Neural cell (in vitro differentiated cells): Measurements from ENCODE around the gene GPR65.

ENCODE experiments used
- CTCF ChIP-seq: fragments of 450-650 bp; IDR thresholded peaks from 2 replicates; pipeline ENCODE4 v1.5.1; 2014; ENCODE audit warnings: antibody characterized with exemption, mild to moderate bottlenecking, moderate library complexity; ENCODE audit not compliant: poor library complexity, severe bottlenecking
- EP300 ChIP-seq: fragments of 450-650 bp; conservative IDR thresholded peaks from 2 replicates; pipeline ENCODE4 v1.6.1; 2014; ENCODE audit warnings: antibody characterized with exemption, mild to moderate bottlenecking, moderate library complexity; ENCODE audit not compliant: poor library complexity, severe bottlenecking
- EZH2 ChIP-seq: fragments of 200-600, 300-800 bp; shearing (Covaris generic), sonication (generic); IDR thresholded peaks from 2 replicates; pipeline ENCODE4 v1.6.1; 2014; ENCODE audit warnings: antibody characterized with exemption, low read length, borderline replicate concordance, mild to moderate bottlenecking; ENCODE audit not compliant: insufficient read depth, poor library complexity, severe bottlenecking
- MXI1 ChIP-seq: fragments of 450-650 bp; conservative IDR thresholded peaks from 2 replicates; pipeline ENCODE4 v1.6.1; 2014; ENCODE audit warnings: antibody characterized with exemption, mild to moderate bottlenecking; ENCODE audit not compliant: poor library complexity, severe bottlenecking
- POLR2AphosphoS5 ChIP-seq: IDR thresholded peaks from 2 replicates; pipeline ENCODE4 v1.6.1; 2012
- RAD21 ChIP-seq: fragments of 450-650 bp; conservative IDR thresholded peaks from 2 replicates; pipeline ENCODE4 v1.6.1; 2014; ENCODE audit warnings: antibody characterized with exemption, mild to moderate bottlenecking, moderate library complexity
- SMC3 ChIP-seq: fragments of 450-650 bp; conservative IDR thresholded peaks from 2 replicates; pipeline ENCODE4 v1.6.1; 2014; ENCODE audit warnings: antibody characterized with exemption, mild to moderate bottlenecking, moderate library complexity; ENCODE audit not compliant: poor library complexity
- TAF1 ChIP-seq: IDR thresholded peaks from 2 replicates; pipeline ENCODE4 v1.6.1; 2012; ENCODE audit warnings: low read depth
- TF ChIP-seq, protein P1 (sequence below): IDR thresholded peaks from 2 replicates; pipeline ENCODE4 v1.6.1; 2012; ENCODE audit warnings: borderline replicate concordance

- no peak for TF ChIP-seq CTCF
- TF ChIP-seq RAD21, result no peak
- TF ChIP-seq EP300, result no peak
- TF ChIP-seq, protein P1, sequence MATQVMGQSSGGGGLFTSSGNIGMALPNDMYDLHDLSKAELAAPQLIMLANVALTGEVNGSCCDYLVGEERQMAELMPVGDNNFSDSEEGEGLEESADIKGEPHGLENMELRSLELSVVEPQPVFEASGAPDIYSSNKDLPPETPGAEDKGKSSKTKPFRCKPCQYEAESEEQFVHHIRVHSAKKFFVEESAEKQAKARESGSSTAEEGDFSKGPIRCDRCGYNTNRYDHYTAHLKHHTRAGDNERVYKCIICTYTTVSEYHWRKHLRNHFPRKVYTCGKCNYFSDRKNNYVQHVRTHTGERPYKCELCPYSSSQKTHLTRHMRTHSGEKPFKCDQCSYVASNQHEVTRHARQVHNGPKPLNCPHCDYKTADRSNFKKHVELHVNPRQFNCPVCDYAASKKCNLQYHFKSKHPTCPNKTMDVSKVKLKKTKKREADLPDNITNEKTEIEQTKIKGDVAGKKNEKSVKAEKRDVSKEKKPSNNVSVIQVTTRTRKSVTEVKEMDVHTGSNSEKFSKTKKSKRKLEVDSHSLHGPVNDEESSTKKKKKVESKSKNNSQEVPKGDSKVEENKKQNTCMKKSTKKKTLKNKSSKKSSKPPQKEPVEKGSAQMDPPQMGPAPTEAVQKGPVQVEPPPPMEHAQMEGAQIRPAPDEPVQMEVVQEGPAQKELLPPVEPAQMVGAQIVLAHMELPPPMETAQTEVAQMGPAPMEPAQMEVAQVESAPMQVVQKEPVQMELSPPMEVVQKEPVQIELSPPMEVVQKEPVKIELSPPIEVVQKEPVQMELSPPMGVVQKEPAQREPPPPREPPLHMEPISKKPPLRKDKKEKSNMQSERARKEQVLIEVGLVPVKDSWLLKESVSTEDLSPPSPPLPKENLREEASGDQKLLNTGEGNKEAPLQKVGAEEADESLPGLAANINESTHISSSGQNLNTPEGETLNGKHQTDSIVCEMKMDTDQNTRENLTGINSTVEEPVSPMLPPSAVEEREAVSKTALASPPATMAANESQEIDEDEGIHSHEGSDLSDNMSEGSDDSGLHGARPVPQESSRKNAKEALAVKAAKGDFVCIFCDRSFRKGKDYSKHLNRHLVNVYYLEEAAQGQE, result no peak
- TF ChIP-seq POLR2AphosphoS5, result no peak
- no peak for TF ChIP-seq SMC3
- TF ChIP-seq TAF1, result no peak
- TF ChIP-seq EZH2, result no peak
- TF ChIP-seq MXI1, result no peak
Measured at GRCh38 chr14:87955501-87955900, 49.4 kb upstream of the GPR65 start.
